ENCODE results near the gene CCDC159. TPM values are rescaled to one million over a fixed set of nuclear protein-coding genes. Genes with fewer than 3 reads are reported as not detected.

Gene CCDC159
- total and polyA plus RNA-seq, 2 donors (not counting 1 experiment from before 2014, with no cell fraction given), result 57.5 to 128 TPM

DNA sequence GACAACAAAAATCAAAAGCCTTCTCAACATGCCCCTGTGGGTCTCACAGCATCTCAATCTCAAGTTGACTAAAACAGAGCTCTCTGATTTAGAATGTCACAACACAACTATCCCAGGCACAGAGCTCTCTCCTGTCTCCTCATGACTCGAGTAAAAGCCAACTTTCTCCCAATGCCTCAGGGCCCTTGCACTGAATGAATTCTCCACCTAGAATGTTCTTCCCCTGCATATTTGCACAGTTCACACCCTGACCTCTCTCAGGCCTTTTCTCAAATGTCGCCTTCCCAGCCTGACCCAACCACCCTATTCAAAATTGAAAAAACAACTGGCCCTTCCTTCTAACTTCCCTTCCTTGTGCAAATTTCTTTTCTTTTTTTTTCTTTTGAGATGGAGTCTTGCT lies 24.4 kb downstream of the CCDC159 start:
- WGBS (ENCODE audit: insufficient coverage), result 94% methylated on average over 2 of the region's 2 CpGs
- Histone ChIP-seq H3K9me3 (ENCODE audit: control extremely low read depth in 1 of 3, control insufficient read depth in 2 of 3, insufficient read depth in 1 of 3, low read length in 2 of 3) (no peaks in the 10 kb centered on the region), H3K4me3 (ENCODE audit: control extremely low read depth in 1 of 5, extremely low read depth in 1 of 5, insufficient read depth in 1 of 5, low read depth in 2 of 5, low read length in 4 of 5) (no peak overlapping the region), H3K9ac (ENCODE audit: low read length) (no peak overlapping the region), H3K79me2 (ENCODE audit: control insufficient read depth, insufficient read depth, low read length) (peaks cover 5% of the 10 kb centered on the region), H3K36me3 (replicated peaks in 1 of 2; ENCODE audit: control extremely low read depth in 1 of 2, control insufficient read depth in 1 of 2, extremely low read depth in 1 of 2, insufficient read depth in 2 of 2, low read length in 1 of 2) (peaks cover 0 to 19% of the 10 kb centered on the region in 2 experiments), H2AFZ (ENCODE audit: insufficient read depth, low read depth, low read length, poor library complexity, severe bottlenecking) (no peak overlapping the region), H3K4me2 (replicated peaks; ENCODE audit: low read depth, low read length, poor library complexity, severe bottlenecking) (no peak overlapping the region), H3K4me1 (ENCODE audit: control insufficient read depth in 2 of 2, insufficient read depth in 2 of 2, low read length in 2 of 2) (peaks cover 13 to 15% of the 10 kb centered on the region in 2 donors), H4K20me1 (ENCODE audit: control insufficient read depth, insufficient read depth, low read length, poor library complexity, severe bottlenecking) (no peaks in the 10 kb centered on the region), H3K27me3 (replicated peaks in 1 of 4; ENCODE audit: control extremely low read depth in 1 of 4, control insufficient read depth in 3 of 4, insufficient read depth in 4 of 4, low read length in 3 of 4) (no peaks in the 10 kb centered on the region), H3K27ac (ENCODE audit: low read length in 2 of 2) (no peak overlapping the region)
- DNase-seq, result no peak
- no peaks in the 10 kb centered on the region for H3K9me3 Mint-ChIP-seq (ENCODE audit: insufficient read depth)
- TF ChIP-seq, protein P1, sequence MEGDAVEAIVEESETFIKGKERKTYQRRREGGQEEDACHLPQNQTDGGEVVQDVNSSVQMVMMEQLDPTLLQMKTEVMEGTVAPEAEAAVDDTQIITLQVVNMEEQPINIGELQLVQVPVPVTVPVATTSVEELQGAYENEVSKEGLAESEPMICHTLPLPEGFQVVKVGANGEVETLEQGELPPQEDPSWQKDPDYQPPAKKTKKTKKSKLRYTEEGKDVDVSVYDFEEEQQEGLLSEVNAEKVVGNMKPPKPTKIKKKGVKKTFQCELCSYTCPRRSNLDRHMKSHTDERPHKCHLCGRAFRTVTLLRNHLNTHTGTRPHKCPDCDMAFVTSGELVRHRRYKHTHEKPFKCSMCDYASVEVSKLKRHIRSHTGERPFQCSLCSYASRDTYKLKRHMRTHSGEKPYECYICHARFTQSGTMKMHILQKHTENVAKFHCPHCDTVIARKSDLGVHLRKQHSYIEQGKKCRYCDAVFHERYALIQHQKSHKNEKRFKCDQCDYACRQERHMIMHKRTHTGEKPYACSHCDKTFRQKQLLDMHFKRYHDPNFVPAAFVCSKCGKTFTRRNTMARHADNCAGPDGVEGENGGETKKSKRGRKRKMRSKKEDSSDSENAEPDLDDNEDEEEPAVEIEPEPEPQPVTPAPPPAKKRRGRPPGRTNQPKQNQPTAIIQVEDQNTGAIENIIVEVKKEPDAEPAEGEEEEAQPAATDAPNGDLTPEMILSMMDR (IDR thresholded peaks at IDR 0.05), result no peak
- TF ChIP-seq EZH2 (IDR thresholded peaks at IDR 0.05; ENCODE audit: borderline replicate concordance, insufficient read depth, low read depth, low read length, poor library complexity, severe bottlenecking), result no peak
- no peak for ATAC-seq (ENCODE audit: low read depth)
- no peak overlapping the region for H3K4me3 Mint-ChIP-seq
- POLR2A ChIA-PET, result interaction anchor here (0.6 kb wide), 1 partner anchor 211 kb away, joined by 8 read pairs; no protein-coding TSS in a partner anchor
- no peaks in the 10 kb centered on the region for H3K27me3 Mint-ChIP-seq
- CTCF ChIA-PET, result no interaction called here
- H3K4me1 Mint-ChIP-seq, result peaks cover 4% of the 10 kb centered on the region
- intact Hi-C loops (cut with micrococcal nuclease), result loop anchor here (10.0 kb wide), 1 partner anchor 1556 kb away; the partner anchor contains the start of gene FBXL12
- H3K27ac Mint-ChIP-seq, result no peak overlapping the region

DNA sequence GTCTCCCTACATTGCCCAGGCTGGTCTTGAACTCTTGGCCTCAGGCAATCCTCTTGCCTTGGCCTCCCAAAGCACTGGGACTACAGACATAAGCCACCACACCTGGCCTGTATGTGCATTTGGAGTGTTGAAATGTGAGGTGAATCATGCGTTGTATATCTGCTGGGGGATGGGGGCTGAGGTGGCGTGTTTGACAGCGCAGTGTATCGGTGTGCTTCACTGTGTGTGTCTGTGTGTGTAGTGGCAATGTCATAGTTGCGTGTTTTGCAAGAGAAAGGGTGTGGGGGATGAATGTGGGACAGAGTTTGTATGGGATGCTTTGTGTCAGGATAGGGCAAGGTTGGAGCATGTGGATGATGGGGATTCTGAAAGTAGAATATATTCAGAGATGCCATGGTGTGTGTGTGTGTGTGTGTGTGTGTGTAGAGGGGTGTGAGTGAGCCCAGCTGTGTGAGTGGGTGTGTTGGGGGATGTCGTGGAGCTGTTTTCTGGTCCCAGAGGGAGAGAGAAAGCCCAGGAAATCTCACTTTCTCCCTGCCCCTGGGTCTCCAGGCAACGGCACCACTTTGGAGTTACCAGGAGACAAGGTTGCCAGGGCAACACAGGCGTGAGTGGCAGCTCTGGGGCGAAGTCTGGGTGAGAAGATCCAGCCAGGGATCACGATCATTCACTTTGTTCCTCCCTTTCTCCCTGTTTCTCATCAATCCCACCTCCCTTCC lies 27.0 kb downstream of the CCDC159 start:
- POLR2A ChIA-PET, result interaction anchor here (0.6 to 2.5 kb wide), 4 partner anchors 21 to 62 kb away, joined by 3 to 23 read pairs (median 4); partner anchors contain the start of genes CCDC159, ODAD3, PRKCSH and RAB3D
- peaks cover 14% of the 10 kb centered on the region for H3K4me1 Mint-ChIP-seq

More for the DNA sequence above, 27.0 kb downstream of the CCDC159 start:
- DNase-seq (no peak), ATAC-seq (ENCODE audit: low read depth) (no peak)
- TF ChIP-seq EZH2 (IDR thresholded peaks at IDR 0.05; ENCODE audit: borderline replicate concordance, insufficient read depth, low read depth, low read length, poor library complexity, severe bottlenecking), result no peak
- TF ChIP-seq, protein P1 (IDR thresholded peaks at IDR 0.05), result no peak
- H3K4me2 ChIP-seq (replicated peaks; ENCODE audit: low read depth, low read length, poor library complexity, severe bottlenecking), result peak overlapping the region; percentile 96
- CTCF ChIA-PET, result interaction anchor here (1.1 to 4.6 kb wide), 2 partner anchors 62 to 109 kb away, joined by 4 to 37 read pairs; partner anchors contain the start of genes ODAD3 and PRKCSH
- intact Hi-C loops (cut with micrococcal nuclease), result loop anchor here (10.0 kb wide), 1 partner anchor 1559 kb away; the partner anchor contains the start of gene FBXL12
- peaks cover 0 to 10% of the 10 kb centered on the region in 2 experiments for H3K36me3 ChIP-seq (replicated peaks in 1 of 2; ENCODE audit: control extremely low read depth in 1 of 2, control insufficient read depth in 1 of 2, extremely low read depth in 1 of 2, insufficient read depth in 2 of 2, low read length in 1 of 2)
- H3K9me3 Mint-ChIP-seq (ENCODE audit: insufficient read depth), result no peaks in the 10 kb centered on the region
- H3K27ac ChIP-seq (ENCODE audit: low read length in 2 of 2), result no peak overlapping the region
- H2AFZ ChIP-seq (ENCODE audit: insufficient read depth, low read depth, low read length, poor library complexity, severe bottlenecking), result peak overlapping the region; percentile 84
- peaks cover 16% of the 10 kb centered on the region for H3K79me2 ChIP-seq (ENCODE audit: control insufficient read depth, insufficient read depth, low read length)
- peak overlapping the region; percentile 74 for H3K4me3 Mint-ChIP-seq
- H3K27ac Mint-ChIP-seq, result peak overlapping the region; percentile 69
- no peaks in the 10 kb centered on the region for H3K9me3 ChIP-seq (ENCODE audit: control extremely low read depth in 1 of 3, control insufficient read depth in 2 of 3, insufficient read depth in 1 of 3, low read length in 2 of 3)
- H3K9ac ChIP-seq (ENCODE audit: low read length), result no peak overlapping the region
- H3K4me1 ChIP-seq (ENCODE audit: control insufficient read depth in 2 of 2, insufficient read depth in 2 of 2, low read length in 2 of 2), result peaks cover 27 to 32% of the 10 kb centered on the region in 2 donors
- WGBS (ENCODE audit: insufficient coverage), result 58% methylated on average over 10 of the region's 10 CpGs
- no peaks in the 10 kb centered on the region for H4K20me1 ChIP-seq (ENCODE audit: control insufficient read depth, insufficient read depth, low read length, poor library complexity, severe bottlenecking)
- no peaks in the 10 kb centered on the region for H3K27me3 ChIP-seq (replicated peaks in 1 of 4; ENCODE audit: control extremely low read depth in 1 of 4, control insufficient read depth in 3 of 4, insufficient read depth in 4 of 4, low read length in 3 of 4)
- no peaks in the 10 kb centered on the region for H3K27me3 Mint-ChIP-seq
- no peak overlapping the region for H3K4me3 ChIP-seq (ENCODE audit: control extremely low read depth in 1 of 5, extremely low read depth in 1 of 5, insufficient read depth in 1 of 5, low read depth in 2 of 5, low read length in 4 of 5)

Measured in B cell (primary cell).